Heart left ventricle (tissue), 13 donors: ENCODE data around the gene WWC1.

Experiments
- CTCF ChIP-seq, 12 donors: fragments of 200-600 bp; sonication (generic) in 4 of 12; IDR thresholded peaks; one replicate each; pipeline versions ENCODE4 v1.5.0 to v1.8.0; 2018 to 2022; ENCODE audit warnings: antibody characterized with exemption in 12 of 12, mild to moderate bottlenecking in 5 of 12
- POLR2A ChIP-seq, 2 donors: fragments of 450-650 bp; IDR thresholded peaks; one replicate each; pipeline ENCODE4 v1.6.1; 2017; ENCODE audit warnings: antibody characterized with exemption in 2 of 2, mild to moderate bottlenecking in 2 of 2, moderate library complexity in 2 of 2
- donor health status: ischemic (EF 13 %, LVEDD 7.1; RV severe dilation, severe dysfunction).
- donor health status: DM: no; HTN: yes; CAD: no.
- donor health status: DM: no; HTN: no; CAD: no.
- donor health status: ischemic (EF 25% LVEDD 6.9; RV normal size, moderate dysfunction).
- donor health status: ischemic (EF 25% LVEDD 5.7; RV mildly dilated, moderate dysfunction).
- donor health status: ischemic (EF 35%, LVEDD 5.7; RV mildly dilated, moderate dysfunction).
- donor health status: nonischemic (EF 11% LVEDD 7.7; RV severe dilation, severe dysfunction).
- donor health status: DM: yes; HTN: yes; CAD: no.
- donor health status: PGD.
- donor health status: ischemic (EF 29% LVEDD 5.4; RV normal size, mild dysfunction).
- donor health status: nonischemic (EF 23%, LVEDD 6.1; RV moderate dilation, normal function).

DNA sequence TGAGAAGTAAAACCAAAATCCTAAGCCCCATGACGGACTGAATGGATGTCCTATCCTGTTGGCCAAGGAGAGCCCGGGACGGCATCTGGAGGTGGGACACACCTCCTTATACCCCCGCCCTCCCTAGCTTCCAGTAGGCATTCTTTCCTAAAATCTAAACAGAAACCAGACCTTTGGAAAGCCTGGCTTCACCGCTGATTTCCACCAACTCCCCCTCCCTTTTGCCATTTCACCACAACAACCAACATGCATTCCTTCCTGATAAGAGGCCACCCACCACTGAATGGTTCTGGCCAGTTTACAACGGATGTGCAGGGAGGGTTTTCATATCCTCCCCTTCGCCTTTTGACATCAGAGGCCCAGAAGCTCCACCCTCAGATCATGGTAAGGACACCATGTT lies 185.6 kb downstream of the WWC1 start:
- no peak for TF ChIP-seq CTCF (IDR thresholded peaks at IDR 0.05)
- TF ChIP-seq POLR2A (IDR thresholded peaks at IDR 0.05), result no peak
